HG03469 (cell line): ENCODE data around the gene CELF2.

ENCODE experiments used
- ATAC-seq: cut with Tn5 transposase; IDR thresholded peaks from one replicate; pipeline ENCODE4 v1.9.1; 2021; ENCODE audit warnings: mild to moderate bottlenecking, moderate library complexity, moderate number of reproducible peaks; ENCODE audit not compliant: unreplicated experiment

The CELF2 gene

GRCh38 chr10:11020548-11020942 is 2.9 kb downstream of the CELF2 start:
- no peak for ATAC-seq

- ATAC-seq = no peak
These were observed 4.5 kb downstream of the CELF2 start for GRCh38 chr10:11022213-11022612.

- no peak for ATAC-seq
These were observed 5.6 kb downstream of the CELF2 start for GRCh38 chr10:11023009-11023953.

- ATAC-seq = no peak
These were observed 6.9 kb downstream of the CELF2 start for GRCh38 chr10:11024596-11024995.

- no peak for ATAC-seq
These were observed 8.3 kb downstream of the CELF2 start for GRCh38 chr10:11025978-11026377.

GRCh38 chr10:11026773-11027172 is 9.1 kb downstream of the CELF2 start:
- ATAC-seq = no peak

GRCh38 chr10:11034762-11035161 is 17.1 kb downstream of the CELF2 start:
- no peak for ATAC-seq

- ATAC-seq = no peak
These were observed 17.8 kb downstream of the CELF2 start for GRCh38 chr10:11035301-11035991.

GRCh38 chr10:11036424-11037011 is 18.8 kb downstream of the CELF2 start:
- ATAC-seq = no peak

GRCh38 chr10:11037991-11038390 is 20.3 kb downstream of the CELF2 start:
- no peak for ATAC-seq

- no peak for ATAC-seq
These were observed 24.7 kb downstream of the CELF2 start for GRCh38 chr10:11042357-11042756.

GRCh38 chr10:11043039-11043438 is 25.4 kb downstream of the CELF2 start:
- ATAC-seq = no peak

GRCh38 chr10:11043446-11044127 is 25.9 kb downstream of the CELF2 start:
- no peak for ATAC-seq

GRCh38 chr10:11045487-11045886 is 27.8 kb downstream of the CELF2 start:
- no peak for ATAC-seq

GRCh38 chr10:11045995-11046775 is 28.5 kb downstream of the CELF2 start:
- no peak for ATAC-seq

GRCh38 chr10:11046776-11047160 is 29.1 kb downstream of the CELF2 start:
- no peak for ATAC-seq

- ATAC-seq = no peak
These were observed 31.1 kb downstream of the CELF2 start for GRCh38 chr10:11048707-11049278.

GRCh38 chr10:11049806-11050205 is 32.1 kb downstream of the CELF2 start:
- ATAC-seq = no peak

- ATAC-seq = no peak
These were observed 32.9 kb downstream of the CELF2 start for GRCh38 chr10:11050301-11051287.
